Measurements from ENCODE around the gene SYNE1.
"Not testable (repeated sequence)": the region's sequence is repeated elsewhere in the genome, so short reads cannot be mapped to it uniquely, and the experiment has no call there.

The SYNE1 gene

DNA sequence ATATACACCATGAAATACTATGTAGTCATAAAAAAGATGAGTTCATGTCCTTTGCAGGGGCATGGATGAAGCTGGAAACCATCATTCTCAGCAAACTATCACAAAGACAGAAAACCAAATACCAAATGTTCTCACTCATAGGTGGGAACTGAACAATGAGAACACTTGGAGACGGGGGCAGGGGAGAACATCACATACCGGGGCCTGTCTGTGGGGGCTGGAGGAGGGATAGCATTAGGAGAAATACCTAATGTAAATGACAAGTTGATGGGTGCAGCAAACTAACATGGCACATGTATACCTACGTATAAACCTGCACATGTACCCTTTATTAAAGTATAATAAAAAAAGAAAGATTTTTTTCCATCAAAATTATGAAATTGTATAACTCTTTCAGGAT is 22.4 kb downstream of the SYNE1 start:
- H3K4me3 ChIP-seq (ENCODE audit: low read length); H3K27ac ChIP-seq (ENCODE audit: low read length); H3K9me3 ChIP-seq (ENCODE audit: control insufficient read depth, low read depth, low read length); H3K9ac ChIP-seq (ENCODE audit: low read length); H3K36me3 ChIP-seq (ENCODE audit: control insufficient read depth, low read depth, low read length); H3K4me1 ChIP-seq (ENCODE audit: control insufficient read depth, low read depth, low read length); H3K27me3 ChIP-seq (ENCODE audit: control insufficient read depth, insufficient read depth, low read length): not testable (repeated sequence)

DNA sequence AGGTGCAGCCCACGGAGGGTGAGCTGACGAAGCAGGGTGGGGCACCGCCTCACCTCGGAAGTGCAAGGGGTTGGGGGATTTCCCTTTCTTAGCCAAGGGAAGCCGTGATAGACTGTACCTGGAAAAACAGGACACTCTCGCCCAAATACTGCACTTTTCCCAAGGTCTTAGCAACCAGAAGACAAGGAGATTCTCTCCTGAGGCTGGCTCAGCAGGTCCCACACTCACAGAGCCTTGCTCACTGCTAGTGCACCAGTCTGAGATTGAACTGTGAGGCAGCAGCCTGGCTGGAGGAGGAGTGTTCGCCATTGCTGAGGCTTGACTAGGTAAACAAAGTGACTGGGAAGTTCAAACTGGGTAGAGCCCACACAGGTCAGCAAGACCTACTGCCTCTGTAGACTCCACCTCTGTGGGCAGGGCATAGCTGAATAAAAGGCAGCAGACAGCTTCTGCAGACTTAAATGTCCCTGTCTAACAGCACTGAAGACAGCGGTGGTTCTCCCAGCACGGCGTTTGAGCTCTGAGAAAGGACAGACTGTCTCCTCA is 28.0 kb downstream of the SYNE1 start:
- Histone ChIP-seq H3K9me3 (ENCODE audit: control insufficient read depth, low read depth, low read length) (no peaks in the 10 kb centered on the region), H3K9ac (ENCODE audit: low read length) (no peak overlapping the region), H3K4me3 (ENCODE audit: low read length) (no peak overlapping the region), H3K27ac (ENCODE audit: low read length) (no peak overlapping the region), H3K4me1 (ENCODE audit: control insufficient read depth, low read depth, low read length) (no peaks in the 10 kb centered on the region), H3K36me3 (ENCODE audit: control insufficient read depth, low read depth, low read length) (no peaks in the 10 kb centered on the region), H3K27me3 (ENCODE audit: control insufficient read depth, insufficient read depth, low read length) (no peaks in the 10 kb centered on the region)

DNA sequence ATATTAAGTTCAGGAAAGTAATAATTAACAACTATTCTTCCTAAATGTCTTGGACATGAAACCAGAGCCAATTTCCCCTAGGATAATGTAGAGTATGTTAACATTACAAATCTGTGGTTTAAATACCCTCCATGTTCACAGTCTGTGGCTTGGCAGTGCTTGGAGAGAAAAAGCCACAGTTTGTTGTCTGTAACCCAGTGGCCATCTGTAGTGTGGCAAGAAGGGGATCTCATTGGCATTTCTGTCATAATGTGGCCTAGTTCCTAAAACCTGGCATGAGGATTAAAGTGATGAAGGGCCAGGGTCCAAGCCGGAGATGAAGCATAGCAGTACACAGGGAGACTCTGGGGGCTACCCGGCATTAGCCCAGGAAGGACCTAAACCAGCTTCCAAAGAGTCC is 31.2 kb downstream of the SYNE1 start:
- H3K4me3 ChIP-seq (ENCODE audit: low read length), result no peak overlapping the region
- no peak overlapping the region for H3K9ac ChIP-seq (ENCODE audit: low read length)
- H3K36me3 ChIP-seq (ENCODE audit: control insufficient read depth, low read depth, low read length), result no peaks in the 10 kb centered on the region
- no peaks in the 10 kb centered on the region for H3K4me1 ChIP-seq (ENCODE audit: control insufficient read depth, low read depth, low read length)
- no peak overlapping the region for H3K27ac ChIP-seq (ENCODE audit: low read length)
- no peaks in the 10 kb centered on the region for H3K9me3 ChIP-seq (ENCODE audit: control insufficient read depth, low read depth, low read length)
- no peaks in the 10 kb centered on the region for H3K27me3 ChIP-seq (ENCODE audit: control insufficient read depth, insufficient read depth, low read length)

DNA sequence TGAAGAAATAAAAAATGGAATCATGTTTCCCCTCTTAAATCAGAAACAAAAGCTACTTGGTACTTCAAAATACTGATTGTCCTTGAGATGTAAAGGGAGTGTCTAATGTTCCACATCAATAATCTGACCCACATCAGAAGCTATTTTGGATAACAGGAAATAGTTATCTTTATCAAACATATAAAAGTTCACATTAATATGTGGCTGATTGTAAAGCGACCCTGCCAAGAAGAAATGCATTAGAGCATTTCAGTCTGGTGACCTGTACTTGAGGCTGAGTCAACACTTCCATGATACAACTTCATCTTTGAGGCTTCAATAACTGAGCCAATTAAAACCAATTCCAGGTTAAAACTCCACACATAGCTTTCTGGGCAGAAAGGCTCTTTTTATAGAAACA is 31.8 kb downstream of the SYNE1 start:
- Histone ChIP-seq H3K27me3 (ENCODE audit: control insufficient read depth, insufficient read depth, low read length) (no peaks in the 10 kb centered on the region), H3K4me1 (ENCODE audit: control insufficient read depth, low read depth, low read length) (no peaks in the 10 kb centered on the region), H3K27ac (ENCODE audit: low read length) (no peak overlapping the region), H3K36me3 (ENCODE audit: control insufficient read depth, low read depth, low read length) (no peaks in the 10 kb centered on the region), H3K9me3 (ENCODE audit: control insufficient read depth, low read depth, low read length) (no peaks in the 10 kb centered on the region), H3K9ac (ENCODE audit: low read length) (no peak overlapping the region), H3K4me3 (ENCODE audit: low read length) (no peak overlapping the region)

DNA sequence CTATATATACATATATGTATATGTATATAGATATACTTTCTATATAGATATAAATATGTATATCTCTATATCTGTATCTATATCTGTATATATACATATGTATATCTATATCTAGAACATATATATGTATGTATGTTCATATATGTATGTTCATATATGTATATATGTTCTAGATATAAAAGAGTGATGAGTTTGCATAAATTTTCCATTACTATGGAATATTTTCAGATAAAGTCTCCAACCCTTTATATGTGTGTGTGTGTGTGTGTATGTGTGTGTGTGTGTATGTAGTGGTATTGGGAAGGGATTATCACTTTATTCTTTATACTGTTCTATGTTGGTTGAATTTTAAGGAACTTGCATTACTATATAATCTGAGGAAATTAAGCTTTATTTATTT is 33.3 kb downstream of the SYNE1 start:
- Histone ChIP-seq H3K36me3 (ENCODE audit: control insufficient read depth, low read depth, low read length) (no peaks in the 10 kb centered on the region), H3K9ac (ENCODE audit: low read length) (no peak overlapping the region), H3K9me3 (ENCODE audit: control insufficient read depth, low read depth, low read length) (no peaks in the 10 kb centered on the region), H3K4me3 (ENCODE audit: low read length) (no peak overlapping the region), H3K4me1 (ENCODE audit: control insufficient read depth, low read depth, low read length) (no peaks in the 10 kb centered on the region), H3K27me3 (ENCODE audit: control insufficient read depth, insufficient read depth, low read length) (no peaks in the 10 kb centered on the region), H3K27ac (ENCODE audit: low read length) (no peak overlapping the region)

DNA sequence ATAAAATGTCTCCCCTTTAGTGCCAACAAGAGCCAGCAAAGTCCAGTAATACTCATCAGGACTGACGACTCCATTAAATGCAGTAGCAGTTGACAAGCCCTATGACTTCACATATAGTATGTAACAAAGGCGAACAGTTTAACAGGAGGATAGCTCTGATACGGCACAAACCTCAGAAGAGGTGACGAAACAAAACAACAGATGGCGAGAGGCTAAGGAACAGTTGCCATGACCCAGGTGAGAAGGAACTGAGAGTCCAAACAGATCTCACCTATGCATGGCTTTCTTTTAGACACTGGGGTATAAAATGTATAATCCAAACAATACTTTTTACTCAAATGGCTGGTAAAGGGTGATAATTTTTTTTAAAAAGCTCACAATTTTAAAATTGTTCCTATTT is 37.1 kb downstream of the SYNE1 start:
- no peaks in the 10 kb centered on the region for H3K27me3 ChIP-seq (ENCODE audit: control insufficient read depth, insufficient read depth, low read length)

DNA sequence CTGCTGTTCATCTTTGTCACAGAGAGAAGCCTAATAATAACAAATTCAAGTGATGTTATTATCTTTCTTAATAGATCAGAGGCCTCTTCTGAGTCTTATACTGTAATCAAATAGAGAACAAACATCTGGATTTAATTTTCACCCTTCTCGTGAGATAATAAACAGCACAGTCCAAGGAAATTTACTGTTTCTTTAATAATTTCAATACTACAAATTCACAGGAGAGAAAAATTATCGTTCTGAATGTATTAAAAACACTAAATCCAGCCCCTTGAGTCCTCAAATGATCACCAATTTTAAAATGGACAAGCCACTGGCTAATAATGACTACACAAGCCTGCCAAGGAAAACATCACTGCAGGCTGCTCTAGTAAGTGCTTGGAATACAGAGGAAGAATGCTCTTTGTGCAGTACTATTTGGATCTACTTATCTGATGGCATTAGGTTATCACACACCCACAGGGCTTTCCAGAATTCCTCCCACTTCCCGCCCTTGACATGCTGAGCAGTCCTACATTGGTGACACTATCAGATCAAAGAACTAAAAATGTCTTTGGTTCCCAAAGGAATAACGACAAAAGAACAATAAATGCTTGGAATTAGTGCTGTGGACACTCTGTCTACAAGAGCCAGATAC is 38.1 kb downstream of the SYNE1 start:
- no peak overlapping the region for H3K4me3 ChIP-seq (ENCODE audit: low read length)
- no peaks in the 10 kb centered on the region for H3K36me3 ChIP-seq (ENCODE audit: control insufficient read depth, low read depth, low read length)
- H3K27ac ChIP-seq (ENCODE audit: low read length), result no peak overlapping the region
- H3K4me1 ChIP-seq (ENCODE audit: control insufficient read depth, low read depth, low read length), result no peaks in the 10 kb centered on the region
- H3K27me3 ChIP-seq (ENCODE audit: control insufficient read depth, insufficient read depth, low read length), result no peaks in the 10 kb centered on the region
- no peaks in the 10 kb centered on the region for H3K9me3 ChIP-seq (ENCODE audit: control insufficient read depth, low read depth, low read length)
- no peak overlapping the region for H3K9ac ChIP-seq (ENCODE audit: low read length)

More for the DNA sequence above, 37.1 kb downstream of the SYNE1 start:
- no peak overlapping the region for H3K4me3 ChIP-seq (ENCODE audit: low read length)
- H3K9ac ChIP-seq (ENCODE audit: low read length), result no peak overlapping the region
- no peak overlapping the region for H3K27ac ChIP-seq (ENCODE audit: low read length)
- no peaks in the 10 kb centered on the region for H3K9me3 ChIP-seq (ENCODE audit: control insufficient read depth, low read depth, low read length)
- no peaks in the 10 kb centered on the region for H3K36me3 ChIP-seq (ENCODE audit: control insufficient read depth, low read depth, low read length)
- H3K4me1 ChIP-seq (ENCODE audit: control insufficient read depth, low read depth, low read length), result no peaks in the 10 kb centered on the region

DNA sequence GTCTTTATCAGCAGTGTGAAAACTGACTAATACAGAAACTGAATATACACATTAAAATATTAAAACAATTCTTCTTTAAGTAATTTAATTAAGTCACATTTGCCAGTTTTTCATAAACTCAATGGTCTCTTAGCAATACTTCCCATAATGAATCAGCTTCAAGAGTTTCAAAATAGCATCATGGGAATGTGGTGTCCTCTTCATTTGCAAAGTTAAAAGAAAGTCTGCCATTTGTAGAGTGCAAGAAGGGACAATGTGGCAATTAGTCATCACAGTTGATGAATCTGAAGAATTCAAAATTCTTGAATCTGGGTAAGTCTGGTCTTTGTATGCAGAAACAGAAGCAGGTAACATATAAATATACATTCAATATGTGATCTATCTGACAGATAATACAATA is 38.7 kb downstream of the SYNE1 start:
- H3K4me3 ChIP-seq (ENCODE audit: low read length), result no peak overlapping the region

DNA sequence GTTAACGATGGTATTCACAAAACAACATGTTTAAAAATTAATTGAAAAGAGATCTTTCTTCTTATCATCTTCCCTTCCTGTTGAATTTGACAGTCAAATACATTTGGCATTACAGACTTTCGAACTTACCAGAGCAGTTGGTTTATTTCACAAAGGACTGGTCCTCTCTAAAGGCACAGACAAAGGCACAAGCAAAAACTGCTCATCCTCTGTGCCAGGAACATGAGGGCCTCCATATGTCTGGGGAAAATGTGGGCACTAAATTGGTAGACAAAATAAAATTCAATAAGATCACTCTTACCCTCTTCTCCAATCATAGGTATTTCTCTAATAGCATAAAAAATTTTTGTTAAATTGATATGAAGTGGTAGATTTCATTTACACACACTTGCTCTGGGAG is 40.4 kb downstream of the SYNE1 start:
- no peaks in the 10 kb centered on the region for H3K36me3 ChIP-seq (ENCODE audit: control insufficient read depth, low read depth, low read length)
- no peak overlapping the region for H3K4me3 ChIP-seq (ENCODE audit: low read length)
- H3K4me1 ChIP-seq (ENCODE audit: control insufficient read depth, low read depth, low read length), result no peaks in the 10 kb centered on the region
- no peaks in the 10 kb centered on the region for H3K27me3 ChIP-seq (ENCODE audit: control insufficient read depth, insufficient read depth, low read length)
- H3K27ac ChIP-seq (ENCODE audit: low read length), result no peak overlapping the region
- H3K9ac ChIP-seq (ENCODE audit: low read length), result no peak overlapping the region
- no peaks in the 10 kb centered on the region for H3K9me3 ChIP-seq (ENCODE audit: control insufficient read depth, low read depth, low read length)

More for the DNA sequence above, 38.7 kb downstream of the SYNE1 start:
- H3K9me3 ChIP-seq (ENCODE audit: control insufficient read depth, low read depth, low read length), result no peaks in the 10 kb centered on the region
- no peak overlapping the region for H3K9ac ChIP-seq (ENCODE audit: low read length)
- no peaks in the 10 kb centered on the region for H3K27me3 ChIP-seq (ENCODE audit: control insufficient read depth, insufficient read depth, low read length)
- H3K36me3 ChIP-seq (ENCODE audit: control insufficient read depth, low read depth, low read length), result no peaks in the 10 kb centered on the region
- H3K4me1 ChIP-seq (ENCODE audit: control insufficient read depth, low read depth, low read length), result no peaks in the 10 kb centered on the region
- H3K27ac ChIP-seq (ENCODE audit: low read length), result no peak overlapping the region

DNA sequence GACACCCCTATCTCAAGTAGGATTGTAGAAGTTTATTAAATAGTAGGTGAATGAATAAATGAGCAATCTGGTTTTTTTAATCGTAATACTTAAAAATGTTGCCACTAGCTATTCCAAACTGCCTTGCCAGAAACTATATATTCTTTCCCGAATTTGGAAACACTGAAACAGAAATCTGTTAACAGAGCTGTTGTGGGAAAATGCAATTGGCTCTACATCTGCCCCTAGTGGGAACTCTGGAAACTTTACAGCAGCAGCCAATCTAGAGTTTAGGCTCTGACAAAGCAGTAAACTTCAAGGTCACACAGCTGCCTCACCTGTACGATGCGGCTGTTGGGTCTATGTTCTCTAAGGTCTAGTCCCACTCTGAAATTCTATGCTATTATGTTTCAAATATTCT is 41.7 kb downstream of the SYNE1 start:
- Histone ChIP-seq H3K4me3 (ENCODE audit: low read length) (no peak overlapping the region), H3K27ac (ENCODE audit: low read length) (no peak overlapping the region), H3K4me1 (ENCODE audit: control insufficient read depth, low read depth, low read length) (no peaks in the 10 kb centered on the region), H3K36me3 (ENCODE audit: control insufficient read depth, low read depth, low read length) (no peaks in the 10 kb centered on the region), H3K9me3 (ENCODE audit: control insufficient read depth, low read depth, low read length) (no peaks in the 10 kb centered on the region), H3K9ac (ENCODE audit: low read length) (no peak overlapping the region), H3K27me3 (ENCODE audit: control insufficient read depth, insufficient read depth, low read length) (no peaks in the 10 kb centered on the region)

DNA sequence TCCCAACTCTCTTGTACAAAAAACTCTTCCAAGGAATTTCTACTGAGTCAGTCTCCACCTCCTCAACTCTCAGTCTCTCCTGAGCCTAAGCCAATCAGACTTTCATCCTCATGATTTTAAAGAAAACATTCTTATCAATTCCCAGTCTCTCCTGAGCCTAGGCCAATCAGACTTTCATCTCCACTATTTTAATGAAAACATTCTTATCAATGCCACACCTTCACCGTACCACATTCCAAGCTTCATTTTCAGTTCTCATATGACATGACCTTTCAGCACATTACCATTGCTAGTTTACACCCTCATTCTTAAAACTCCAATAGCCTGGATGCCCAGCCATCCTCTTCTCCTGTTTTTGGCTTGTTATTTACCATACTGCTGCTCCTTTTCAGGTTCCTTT is 42.5 kb downstream of the SYNE1 start:
- no peaks in the 10 kb centered on the region for H3K36me3 ChIP-seq (ENCODE audit: control insufficient read depth, low read depth, low read length)
- no peaks in the 10 kb centered on the region for H3K27me3 ChIP-seq (ENCODE audit: control insufficient read depth, insufficient read depth, low read length)
- H3K9ac ChIP-seq (ENCODE audit: low read length), result no peak overlapping the region
- no peaks in the 10 kb centered on the region for H3K9me3 ChIP-seq (ENCODE audit: control insufficient read depth, low read depth, low read length)
- no peak overlapping the region for H3K27ac ChIP-seq (ENCODE audit: low read length)
- H3K4me1 ChIP-seq (ENCODE audit: control insufficient read depth, low read depth, low read length), result no peaks in the 10 kb centered on the region
- no peak overlapping the region for H3K4me3 ChIP-seq (ENCODE audit: low read length)

DNA sequence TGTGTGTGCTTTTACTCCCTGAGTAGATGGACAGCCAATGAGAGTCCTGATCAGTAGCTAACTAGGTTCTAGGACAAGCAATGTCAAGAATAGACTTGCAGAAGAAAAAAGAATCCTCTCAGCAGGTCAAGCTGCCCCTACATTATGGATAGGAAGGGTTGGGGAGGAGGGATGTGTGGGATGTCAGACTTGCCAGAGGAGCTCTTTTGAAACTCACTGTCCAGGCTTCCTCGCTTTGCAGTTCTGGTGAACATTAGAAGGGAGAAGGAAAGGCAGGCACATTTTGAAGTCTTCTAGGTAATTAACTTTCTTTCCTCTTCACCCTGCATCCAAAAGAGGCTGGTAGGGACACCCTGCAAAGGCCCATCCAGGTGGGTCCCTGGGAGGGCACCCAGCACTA is 48.7 kb downstream of the SYNE1 start:
- H3K27me3 ChIP-seq (ENCODE audit: control insufficient read depth, insufficient read depth, low read length), result no peaks in the 10 kb centered on the region
- H3K4me1 ChIP-seq (ENCODE audit: control insufficient read depth, low read depth, low read length), result no peaks in the 10 kb centered on the region
- H3K4me3 ChIP-seq (ENCODE audit: low read length), result no peak overlapping the region

More for the DNA sequence above, 48.7 kb downstream of the SYNE1 start:
- no peaks in the 10 kb centered on the region for H3K9me3 ChIP-seq (ENCODE audit: control insufficient read depth, low read depth, low read length)
- no peak overlapping the region for H3K27ac ChIP-seq (ENCODE audit: low read length)
- H3K9ac ChIP-seq (ENCODE audit: low read length), result no peak overlapping the region
- H3K36me3 ChIP-seq (ENCODE audit: control insufficient read depth, low read depth, low read length), result no peaks in the 10 kb centered on the region
